ENCODE measurements around the gene PDE3A.

DNA sequence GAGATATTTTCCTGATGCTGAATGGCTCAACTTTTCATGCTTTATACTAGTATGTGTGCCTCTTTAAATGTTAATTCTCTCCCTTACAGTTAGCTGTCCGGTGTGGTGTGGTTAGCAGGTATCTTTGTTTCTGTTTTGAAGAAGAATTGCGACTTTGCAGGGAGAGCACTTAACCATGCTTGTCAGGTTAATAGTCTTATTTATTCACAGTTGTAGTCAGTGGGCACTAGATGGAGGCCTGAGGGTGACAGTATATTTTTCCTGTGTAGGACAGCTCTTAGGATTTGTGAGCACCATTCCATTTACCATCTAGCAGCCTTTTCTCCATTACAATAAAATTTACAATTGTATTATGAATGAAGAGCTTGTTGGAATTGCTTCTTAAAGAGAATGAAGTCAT lies 34.9 kb downstream of the PDE3A start:
- TF ChIP-seq, protein P1, sequence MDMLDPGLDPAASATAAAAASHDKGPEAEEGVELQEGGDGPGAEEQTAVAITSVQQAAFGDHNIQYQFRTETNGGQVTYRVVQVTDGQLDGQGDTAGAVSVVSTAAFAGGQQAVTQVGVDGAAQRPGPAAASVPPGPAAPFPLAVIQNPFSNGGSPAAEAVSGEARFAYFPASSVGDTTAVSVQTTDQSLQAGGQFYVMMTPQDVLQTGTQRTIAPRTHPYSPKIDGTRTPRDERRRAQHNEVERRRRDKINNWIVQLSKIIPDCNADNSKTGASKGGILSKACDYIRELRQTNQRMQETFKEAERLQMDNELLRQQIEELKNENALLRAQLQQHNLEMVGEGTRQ (IDR thresholded peaks at IDR 0.05; ENCODE audit: borderline replicate concordance, low read depth, low read length) = no peak
- no peak for TF ChIP-seq TAF1 (IDR thresholded peaks at IDR 0.05; ENCODE audit: borderline replicate concordance, low read depth, low read length)
- TF ChIP-seq RCOR1 (IDR thresholded peaks at IDR 0.05; ENCODE audit: low read length) = no peak
- no peak for TF ChIP-seq EP300 (IDR thresholded peaks at IDR 0.05; ENCODE audit: borderline replicate concordance in 1 of 2, low read depth in 1 of 2, low read length in 1 of 2)
- TF ChIP-seq, protein P2, sequence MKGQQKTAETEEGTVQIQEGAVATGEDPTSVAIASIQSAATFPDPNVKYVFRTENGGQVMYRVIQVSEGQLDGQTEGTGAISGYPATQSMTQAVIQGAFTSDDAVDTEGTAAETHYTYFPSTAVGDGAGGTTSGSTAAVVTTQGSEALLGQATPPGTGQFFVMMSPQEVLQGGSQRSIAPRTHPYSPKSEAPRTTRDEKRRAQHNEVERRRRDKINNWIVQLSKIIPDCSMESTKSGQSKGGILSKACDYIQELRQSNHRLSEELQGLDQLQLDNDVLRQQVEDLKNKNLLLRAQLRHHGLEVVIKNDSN (IDR thresholded peaks at IDR 0.05; ENCODE audit: borderline replicate concordance, low read depth) = no peak
- TF ChIP-seq NFIC (IDR thresholded peaks at IDR 0.05; ENCODE audit: borderline replicate concordance) = no peak

Data from SK-N-SH (cell line).